Measurements from ENCODE around the gene SYCP2L.

DNA sequence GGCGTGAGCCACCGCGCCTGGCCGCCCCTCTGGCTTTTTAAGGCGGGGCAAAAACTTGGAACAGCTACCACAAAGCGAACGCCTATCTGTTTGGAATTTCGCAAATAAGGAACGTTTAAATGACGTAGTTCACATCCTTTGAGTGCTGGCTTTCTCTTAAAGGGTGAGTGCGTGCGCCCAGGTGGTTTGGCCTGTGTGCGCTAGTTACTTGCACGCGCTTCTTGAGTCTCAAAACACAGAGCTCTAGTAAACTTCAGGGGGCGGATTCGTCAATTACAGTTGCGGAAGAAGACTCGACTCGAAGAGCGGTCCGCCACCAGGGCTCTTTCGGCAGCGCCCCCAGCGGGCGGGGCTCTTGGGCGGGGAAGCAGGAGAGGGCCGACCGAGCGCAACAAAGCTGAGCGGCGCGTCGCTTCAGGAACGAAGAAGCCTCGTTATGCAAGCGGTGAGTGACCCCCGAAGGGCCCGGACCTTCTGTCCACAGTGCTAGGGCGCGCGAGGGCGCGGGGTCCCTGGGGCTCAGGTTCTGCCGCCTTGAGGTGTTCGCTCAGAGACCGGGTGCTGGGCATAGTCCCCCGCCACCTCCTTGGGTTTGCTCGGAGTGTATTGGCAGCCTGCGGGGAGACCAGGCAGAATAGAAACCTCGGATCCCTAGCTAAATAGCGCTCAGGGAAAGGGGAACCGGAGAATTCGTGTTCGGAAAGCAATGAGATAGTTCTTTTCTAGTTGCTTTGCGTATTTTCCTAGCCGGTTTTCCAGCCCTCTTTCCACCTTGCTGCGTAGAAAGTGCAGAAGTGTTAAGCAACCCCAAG, at the start of gene SYCP2L:
- TF ChIP-seq, protein P1, sequence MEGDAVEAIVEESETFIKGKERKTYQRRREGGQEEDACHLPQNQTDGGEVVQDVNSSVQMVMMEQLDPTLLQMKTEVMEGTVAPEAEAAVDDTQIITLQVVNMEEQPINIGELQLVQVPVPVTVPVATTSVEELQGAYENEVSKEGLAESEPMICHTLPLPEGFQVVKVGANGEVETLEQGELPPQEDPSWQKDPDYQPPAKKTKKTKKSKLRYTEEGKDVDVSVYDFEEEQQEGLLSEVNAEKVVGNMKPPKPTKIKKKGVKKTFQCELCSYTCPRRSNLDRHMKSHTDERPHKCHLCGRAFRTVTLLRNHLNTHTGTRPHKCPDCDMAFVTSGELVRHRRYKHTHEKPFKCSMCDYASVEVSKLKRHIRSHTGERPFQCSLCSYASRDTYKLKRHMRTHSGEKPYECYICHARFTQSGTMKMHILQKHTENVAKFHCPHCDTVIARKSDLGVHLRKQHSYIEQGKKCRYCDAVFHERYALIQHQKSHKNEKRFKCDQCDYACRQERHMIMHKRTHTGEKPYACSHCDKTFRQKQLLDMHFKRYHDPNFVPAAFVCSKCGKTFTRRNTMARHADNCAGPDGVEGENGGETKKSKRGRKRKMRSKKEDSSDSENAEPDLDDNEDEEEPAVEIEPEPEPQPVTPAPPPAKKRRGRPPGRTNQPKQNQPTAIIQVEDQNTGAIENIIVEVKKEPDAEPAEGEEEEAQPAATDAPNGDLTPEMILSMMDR (IDR thresholded peaks at IDR 0.05) = no peak
- no peak for TF ChIP-seq POLR2A (IDR thresholded peaks at IDR 0.05)
